GM03348 (cell line): ENCODE measurements around the gene ZC3H12C.
A peak's percentile ranks its signal among the peaks of the same experiment; 100 is the strongest.

ENCODE experiments used
- DNase-seq: peaks from one replicate; pipeline ENCODE4 v3.0.0; 2012; ENCODE audit warnings: low spot score

The ZC3H12C gene

GRCh38 chr11:110152199-110152598, 59.0 kb downstream of the ZC3H12C start:
- no peak for DNase-seq

GRCh38 chr11:110153474-110153873, 60.3 kb downstream of the ZC3H12C start:
- DNase-seq = no peak

- DNase-seq = no peak
Measured at GRCh38 chr11:110156503-110156902, 63.3 kb downstream of the ZC3H12C start.

- no peak for DNase-seq
Measured at GRCh38 chr11:110158317-110159200, 65.4 kb downstream of the ZC3H12C start.

GRCh38 chr11:110159476-110159875, 66.3 kb downstream of the ZC3H12C start:
- DNase-seq = no peak

- no peak for DNase-seq
Measured at GRCh38 chr11:110160016-110160415, 66.8 kb downstream of the ZC3H12C start.

- no peak for DNase-seq
Measured at GRCh38 chr11:110160437-110160836, 67.2 kb downstream of the ZC3H12C start.

- no peak for DNase-seq
Measured at GRCh38 chr11:110161061-110161460, 67.9 kb downstream of the ZC3H12C start.

- DNase-seq = no peak
Measured at GRCh38 chr11:110162216-110162615, 69.0 kb downstream of the ZC3H12C start.

GRCh38 chr11:110165039-110165925, 72.1 kb downstream of the ZC3H12C start:
- DNase-seq = no peak

- no peak for DNase-seq
Measured at GRCh38 chr11:110168033-110168803, 75.0 kb downstream of the ZC3H12C start.

GRCh38 chr11:110169738-110170137, 76.5 kb downstream of the ZC3H12C start:
- DNase-seq = no peak

GRCh38 chr11:110172468-110173065, 79.4 kb downstream of the ZC3H12C start:
- DNase-seq = no peak

- peak; percentile 72 for DNase-seq
Measured at GRCh38 chr11:110173811-110174644, 80.8 kb downstream of the ZC3H12C start.

- DNase-seq = no peak
Measured at GRCh38 chr11:110174645-110175310, 81.6 kb downstream of the ZC3H12C start.

- no peak for DNase-seq
Measured at GRCh38 chr11:110176366-110177085, 83.3 kb downstream of the ZC3H12C start.

GRCh38 chr11:110177086-110177456, 83.9 kb downstream of the ZC3H12C start:
- no peak for DNase-seq

- DNase-seq = no peak
Measured at GRCh38 chr11:110179064-110179463, 85.9 kb downstream of the ZC3H12C start.

GRCh38 chr11:110182886-110183285, 89.7 kb downstream of the ZC3H12C start:
- peak; percentile 39 for DNase-seq

- DNase-seq = no peak
Measured at GRCh38 chr11:110184456-110184855, 91.3 kb downstream of the ZC3H12C start.
